ENCODE results near the gene NSUN5. TPM values are rescaled to one million over a fixed set of nuclear protein-coding genes. Genes with fewer than 3 reads are reported as not detected.

The NSUN5 gene
- total and polyA plus RNA-seq, 2 of the 8 experiments (the other 6 are each of a cell fraction or from before 2014, with no cell fraction given): 56.2 to 89.0 TPM

- Histone ChIP-seq H2AFZ (ENCODE audit: low read length) (no peak overlapping the region), H3K4ac (replicated peaks; ENCODE audit: insufficient read length, low read depth, low read length) (no peak overlapping the region), H2BK20ac (ENCODE audit: low read length) (no peak overlapping the region), H2BK12ac (ENCODE audit: low read depth, low read length) (no peak overlapping the region), H4K91ac (replicated peaks; ENCODE audit: insufficient read length, low read length) (no peak overlapping the region), H4K5ac (ENCODE audit: insufficient read length, low read depth, low read length) (no peak overlapping the region), H3K27me3 (replicated peaks in 1 of 4; ENCODE audit: control insufficient read depth in 3 of 4, extremely low read depth in 1 of 4, insufficient read depth in 3 of 4, low read length in 3 of 4) (no peaks in the 10 kb centered on the region), H3K4me1 (replicated peaks in 1 of 4; ENCODE audit: control insufficient read depth in 3 of 4, insufficient read depth in 4 of 4, low read length in 3 of 4) (no peaks in the 10 kb centered on the region; a peak in 2 of 7 replicates), H3K4me3 (ENCODE audit: extremely low read depth in 1 of 4, insufficient read depth in 2 of 4, low read depth in 3 of 4, low read length in 4 of 4) (no peak overlapping the region), H2BK15ac (ENCODE audit: low read length) (no peak overlapping the region), H3K23ac (ENCODE audit: insufficient read length) (no peak overlapping the region), H4K8ac (ENCODE audit: extremely low read depth, insufficient read depth, low read length) (no peak overlapping the region), H3K4me2 (ENCODE audit: insufficient read depth in 1 of 2, low read depth in 2 of 2, low read length in 2 of 2) (no peak overlapping the region), H3K79me2 (ENCODE audit: control insufficient read depth in 1 of 2, insufficient read depth in 2 of 2, low read length in 2 of 2) (peaks cover 3 to 21% of the 10 kb centered on the region in 2 experiments; a peak in 3 of 4 replicates), H2AK5ac (ENCODE audit: low read depth, low read length) (no peak overlapping the region), H3K9me3 (ENCODE audit: insufficient read depth in 2 of 2, low read depth in 1 of 2, low read length in 1 of 2) (no peaks in the 10 kb centered on the region), H3K18ac (ENCODE audit: extremely low read depth, low read length) (no peak overlapping the region), H3K36me3 (ENCODE audit: control insufficient read depth in 2 of 4, insufficient read depth in 4 of 4, low read length in 3 of 4) (peaks cover 7 to 34% (median 20%) of the 10 kb centered on the region in 4 experiments), H2BK120ac (replicated peaks; ENCODE audit: low read depth, low read length) (no peak overlapping the region), H2BK5ac (ENCODE audit: low read depth, low read length) (no peak overlapping the region), H3K56ac (replicated peaks; ENCODE audit: insufficient read length, low read depth, low read length) (no peak overlapping the region), H3K9ac (replicated peaks in 1 of 4; ENCODE audit: extremely low read depth in 1 of 4, low read depth in 3 of 4, low read length in 3 of 4) (no peak overlapping the region), H3K79me1 (ENCODE audit: low read depth, low read length) (peaks cover 2% of the 10 kb centered on the region; the same call in 1 of the 2 replicates), H3K23me2 (ENCODE audit: low read depth, low read length) (peaks cover 7% of the 10 kb centered on the region; the same call in 1 of the 2 replicates), H3K27ac (ENCODE audit: low read depth, low read length) (no peak overlapping the region), H4K20me1 (replicated peaks in 1 of 2; ENCODE audit: control insufficient read depth in 1 of 2, insufficient read depth in 2 of 2, low read length in 2 of 2) (peaks cover 0 to 2% of the 10 kb centered on the region in 2 experiments), H3K14ac (ENCODE audit: insufficient read length) (no peak overlapping the region)
- DNase-seq (ENCODE audit: low read depth in 1 of 2, low spot score in 2 of 2) (no peak), FAIRE-seq (no peak)
- WGBS, 2 experiments (ENCODE audit: extremely low coverage in 1 of 2, insufficient coverage in 1 of 2, insufficient read length in 1 of 2, insufficient replicate concordance in 2 of 2, low coverage in 1 of 2, low lambda C conversion rate in 2 of 2, missing lambda C conversion rate in 1 of 2): 90% methylated on average over 14 of the region's 14 CpGs; no CpG with 5 or more reads in 1 of the 2 experiments
- CTCF ChIA-PET (ENCODE audit: partially characterized antibody): interaction anchor here (1.0 to 2.0 kb wide), 2 partner anchors 20 to 147 kb away, joined by 4 to 5 read pairs; no protein-coding TSS in a partner anchor
- POLR2A ChIA-PET (ENCODE audit: partially characterized antibody): no interaction called here
- no peak for TF ChIP-seq BCL11A (IDR thresholded peaks at IDR 0.05; ENCODE audit: low read depth in 2 of 2, low read length in 2 of 2)
- no peak for TF ChIP-seq CBX8 (IDR thresholded peaks at IDR 0.05; ENCODE audit: borderline replicate concordance, low read depth, low read length)
- no peak for TF ChIP-seq CTCF (IDR thresholded peaks at IDR 0.05; ENCODE audit: control extremely low read depth in 1 of 3, insufficient read depth in 1 of 3, low read depth in 1 of 3, low read length in 3 of 3)
- no peak for TF ChIP-seq ASH2L (IDR thresholded peaks at IDR 0.05; ENCODE audit: low read length)
- TF ChIP-seq SAP30 (IDR thresholded peaks at IDR 0.05; ENCODE audit: insufficient read depth, insufficient replicate concordance, low read length): no peak
- no peak for TF ChIP-seq CHD1 (IDR thresholded peaks at IDR 0.05; ENCODE audit: low read depth, low read length)
- TF ChIP-seq KDM4A (IDR thresholded peaks at IDR 0.05; ENCODE audit: low read depth, low read length, severe bottlenecking): no peak
- TF ChIP-seq RNF2 (IDR thresholded peaks at IDR 0.05; ENCODE audit: borderline replicate concordance, low read depth, low read length, missing control alignments, poor library complexity, severe bottlenecking): no peak
- no peak for TF ChIP-seq SP1 (IDR thresholded peaks at IDR 0.05; ENCODE audit: low read depth, low read length)
Observed at GRCh38 chr7:73304071-73304470, 4.6 kb downstream of the NSUN5 start.
